ENCODE data around the gene NFAT5. TPM values are rescaled to one million over a fixed set of nuclear protein-coding genes. Genes with fewer than 3 reads are reported as not detected.

NFAT5 gene
- total and polyA plus RNA-seq, 2 donors (not counting 3 experiments of a cell fraction or from before 2014, with no cell fraction given) = 17.2 to 49.5 TPM

- no TSS peak for BruUV-seq (replicated peaks)
- TF ChIP-seq GATA2 (IDR thresholded peaks at IDR 0.05; ENCODE audit: insufficient read depth, insufficient read length, low read depth, low read length) (no peak), CTCF (IDR thresholded peaks at IDR 0.05; ENCODE audit: extremely low read depth in 1 of 2, insufficient read depth in 1 of 2, low read depth in 1 of 2, low read length in 2 of 2) (no peak), FOS (IDR thresholded peaks at IDR 0.05; ENCODE audit: borderline replicate concordance, insufficient read depth, low read length) (no peak), EZH2 (IDR thresholded peaks at IDR 0.05; ENCODE audit: borderline replicate concordance, low read depth, low read length, severe bottlenecking) (no peak), POLR2A (IDR thresholded peaks at IDR 0.05; ENCODE audit: low read depth, low read length) (no peak)
- TF ChIP-seq, protein P1, sequence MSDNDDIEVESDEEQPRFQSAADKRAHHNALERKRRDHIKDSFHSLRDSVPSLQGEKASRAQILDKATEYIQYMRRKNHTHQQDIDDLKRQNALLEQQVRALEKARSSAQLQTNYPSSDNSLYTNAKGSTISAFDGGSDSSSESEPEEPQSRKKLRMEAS (IDR thresholded peaks at IDR 0.05; ENCODE audit: insufficient read depth, insufficient read length) = no peak
- H3K27me3 ChIP-seq (ENCODE audit: control insufficient read depth in 2 of 2, insufficient read depth in 2 of 2, low read length in 2 of 2) = no peaks in the 10 kb centered on the region
- H3K9me1 ChIP-seq (replicated peaks; ENCODE audit: control insufficient read depth, extremely low read depth, insufficient read depth, low read length) = no peaks in the 10 kb centered on the region
- DNase-seq (ENCODE audit: low read depth, low spot score) (no peak), FAIRE-seq (no peak)
- intact Hi-C loops (cut with micrococcal nuclease) = no loop called here
- H3K36me3 ChIP-seq (ENCODE audit: control insufficient read depth in 2 of 2, extremely low read depth in 1 of 2, insufficient read depth in 2 of 2, low read length in 2 of 2) = no peaks in the 10 kb centered on the region
- H3K9ac ChIP-seq (replicated peaks; ENCODE audit: extremely low read depth, insufficient read depth, low read length) = no peak overlapping the region
- ChIA-PET POLR2A (no interaction called here), CTCF (no interaction called here)
- H3K79me2 ChIP-seq (ENCODE audit: control insufficient read depth, insufficient read depth, low read length) = no peaks in the 10 kb centered on the region
- H2AFZ ChIP-seq (ENCODE audit: low read depth, low read length) = no peak overlapping the region
- H3K27ac ChIP-seq (ENCODE audit: insufficient read depth, low read depth, low read length) = no peak overlapping the region
- no peaks in the 10 kb centered on the region for H4K20me1 ChIP-seq (replicated peaks; ENCODE audit: control insufficient read depth, extremely low read depth, insufficient read depth, low read length)
- no peaks in the 10 kb centered on the region for H3K9me3 ChIP-seq (replicated peaks; ENCODE audit: control insufficient read depth, insufficient read depth, low read length)
- H3K4me3 ChIP-seq (replicated peaks in 1 of 3; ENCODE audit: insufficient read depth in 1 of 3, low read depth in 1 of 3, low read length in 3 of 3) = no peak overlapping the region
- no peaks in the 10 kb centered on the region for H3K4me1 ChIP-seq (ENCODE audit: control insufficient read depth, extremely low read depth, insufficient read depth, low read length)
- dilution Hi-C loops (cut with MboI; ENCODE audit: extremely low pct_ligation_motif_present, low sequenced_read_pairs) = no loop called here
- no peak overlapping the region for H3K4me2 ChIP-seq (ENCODE audit: insufficient read depth, low read length)
These were observed 43.7 kb upstream of the NFAT5 start for GRCh38 chr16:69522041-69522578.

Data from endothelial cell of umbilical vein (primary cell).